PC-3 (cell line): Measurements from ENCODE around the gene USP11. TPM values are rescaled to one million over a fixed set of nuclear protein-coding genes. Genes with fewer than 3 reads are reported as not detected.

Experiments
- total RNA-seq: library from RNA; depleted of rRNA; stranded (reverse); fragments of >200 nt; gene quantifications from 2 replicates; pipeline ENCODE4 v1.2.3, GENCODE V29; 2014; rRNA removed

USP11 gene
- total RNA-seq, 1 experiment from 2014 or later: 31.3 TPM

Other genes with a start within 250 kb of the USP11 start
- gene RGN, start 154.6 kb upstream of the USP11 start, total RNA-seq: not detected in 2 replicates
- gene NDUFB11, start 88.3 kb upstream of the USP11 start, total RNA-seq: 164 and 258 TPM in 2 replicates
- gene RBM10, start 87.8 kb upstream of the USP11 start, total RNA-seq: 71.5 and 87.0 TPM in 2 replicates
- 282 and 299 TPM in 2 replicates for gene UBA1, start 39.2 kb upstream of the USP11 start, total RNA-seq
- gene CDK16, start 14.3 kb upstream of the USP11 start, total RNA-seq: 155 and 208 TPM in 2 replicates
- 0.07 and 0.12 TPM in 2 replicates for gene ZNF157, start 137.6 kb downstream of the USP11 start, total RNA-seq